Measurements from ENCODE around the gene MR1.

Gene MR1

DNA sequence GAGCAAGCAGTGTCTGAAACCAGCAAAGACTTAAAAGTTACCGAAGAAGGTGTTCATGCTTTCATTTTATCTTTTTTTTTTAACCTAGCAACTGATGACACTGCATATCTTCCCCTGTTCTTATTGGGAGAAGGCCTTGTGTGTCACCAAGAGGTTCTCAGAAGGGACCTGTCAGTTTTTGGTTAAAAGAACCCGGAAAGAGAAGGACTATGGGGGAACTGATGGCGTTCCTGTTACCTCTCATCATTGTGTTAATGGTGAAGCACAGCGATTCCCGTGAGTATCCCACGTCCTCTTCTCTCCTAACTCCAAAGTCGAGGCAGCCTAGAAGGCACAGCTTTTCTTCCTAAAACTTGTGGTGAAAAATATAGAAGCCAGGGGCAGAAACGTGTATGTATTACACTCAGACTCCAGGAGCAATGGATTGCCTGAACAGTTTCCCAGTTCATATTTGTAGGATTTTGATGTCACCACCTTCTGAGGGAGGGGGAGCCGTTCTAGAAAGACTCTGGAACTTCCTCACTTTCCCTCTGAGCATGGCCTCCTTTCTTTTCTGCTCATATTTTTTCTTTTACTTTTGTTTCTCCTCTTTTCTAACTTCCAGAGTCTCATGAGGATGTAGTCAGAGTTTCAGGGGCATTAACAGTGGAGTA lies at the start of gene MR1:
MR1 (plus strand) TSS at position 185 of the 653 bp plus-strand sequence; CDS start at position 210, 25 bp downstream.
- DNase-seq, result peak; percentile 71 to 81

DNA sequence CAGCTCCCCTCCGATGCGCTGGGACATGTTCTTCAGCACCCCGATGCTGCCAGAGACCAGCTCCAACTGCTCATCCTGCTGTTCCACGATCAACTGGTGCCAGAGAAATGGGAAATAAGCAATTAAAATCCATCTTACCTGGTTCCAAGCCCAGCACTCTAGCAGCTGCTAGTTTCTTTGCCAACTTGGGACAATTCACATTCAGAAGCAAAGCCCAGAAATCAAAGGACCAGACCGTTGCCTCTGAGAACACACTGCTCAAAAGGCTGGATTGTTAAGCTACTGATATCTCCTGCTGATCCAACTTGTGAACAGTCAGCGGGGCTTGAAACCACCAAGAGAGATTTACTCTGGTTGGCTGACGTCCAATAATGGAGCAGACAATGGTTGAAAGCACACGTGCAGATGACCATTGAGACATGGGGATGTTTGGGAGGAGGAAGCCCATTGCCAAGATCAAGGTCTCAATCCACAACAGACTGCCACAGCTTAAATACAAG lies 45.5 kb upstream of the MR1 start:
- DNase-seq, result peak; percentile 64 to 93

DNA sequence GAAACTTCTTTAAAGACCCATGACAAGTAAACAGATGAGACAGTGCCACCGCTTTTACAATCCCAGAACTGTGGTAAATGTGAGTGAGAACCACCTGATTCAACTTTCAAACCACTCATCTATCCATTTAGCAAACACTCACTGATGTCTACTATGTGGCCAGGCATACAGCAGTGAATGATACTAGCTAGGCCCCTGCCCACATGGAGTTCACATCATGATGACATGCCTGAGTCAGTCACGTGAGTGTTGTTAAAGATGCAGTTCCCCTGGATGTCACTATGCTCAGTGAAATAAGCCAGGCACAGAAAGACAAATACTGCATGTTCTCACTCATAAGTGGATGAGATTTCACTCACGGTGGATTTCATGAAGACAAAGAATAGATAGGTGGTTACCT lies 39.5 kb upstream of the MR1 start:
- no peak for DNase-seq

DNA sequence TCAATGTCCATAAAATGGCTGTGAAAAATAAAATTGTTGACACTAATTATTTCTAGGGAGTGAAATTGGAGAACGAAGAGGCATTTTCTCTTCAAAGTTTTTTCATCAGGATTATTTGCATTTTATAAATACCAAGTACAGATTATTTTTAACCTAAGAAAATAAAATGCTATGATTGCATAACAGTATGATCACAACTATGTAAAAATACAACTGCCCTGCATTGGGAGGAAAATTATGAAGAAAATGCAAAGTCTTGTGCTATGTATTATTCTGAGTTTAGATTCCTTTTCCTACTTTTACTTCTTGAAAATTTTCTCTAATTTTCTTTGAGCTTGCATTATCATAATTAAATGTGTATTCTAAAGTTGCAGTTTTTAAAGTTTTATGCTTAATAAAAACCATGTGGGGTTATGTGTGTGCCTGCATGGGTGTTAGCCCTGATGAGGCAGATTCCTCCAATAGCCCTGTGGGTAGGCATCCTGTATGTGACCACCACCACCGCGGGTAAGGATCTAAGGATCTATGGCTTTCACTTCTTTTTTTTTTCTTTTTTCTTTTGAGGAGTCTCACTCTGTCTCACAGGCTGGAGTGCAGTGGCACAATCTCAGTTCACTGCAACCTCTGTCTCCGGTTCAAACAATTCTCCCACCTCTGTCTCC lies 35.8 kb upstream of the MR1 start:
- no peak for DNase-seq

DNA sequence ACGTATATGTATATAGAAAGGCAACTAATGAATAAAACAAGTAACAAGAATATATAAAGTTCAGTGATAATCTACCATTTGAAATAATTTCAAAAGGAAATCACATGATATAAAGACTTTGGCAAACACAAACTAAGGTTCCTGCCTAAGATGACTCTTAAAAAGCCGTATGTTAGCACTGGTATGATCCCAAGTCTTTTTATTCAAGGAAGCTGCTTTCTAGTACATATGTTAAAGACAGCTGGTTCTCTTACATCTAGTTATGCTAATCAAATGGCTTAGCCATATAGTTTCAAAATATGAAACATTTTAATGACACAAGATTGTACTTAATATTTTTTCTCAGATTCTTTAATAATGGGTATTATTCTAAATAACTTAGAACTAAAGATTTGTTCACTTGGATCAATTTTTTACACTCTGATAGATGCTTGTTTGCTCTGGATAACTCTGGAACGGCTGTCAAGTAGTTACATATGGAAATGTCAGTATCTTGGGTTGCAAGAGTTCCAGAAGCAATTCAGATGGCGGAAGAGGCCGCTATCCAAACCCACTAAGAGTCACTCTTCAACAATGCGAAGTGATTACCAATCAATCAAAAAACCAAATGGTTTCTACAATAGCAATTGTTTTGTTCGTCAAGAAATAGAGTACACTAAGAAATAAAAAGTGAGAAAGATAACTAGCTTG lies 32.5 kb upstream of the MR1 start:
- DNase-seq, result no peak

DNA sequence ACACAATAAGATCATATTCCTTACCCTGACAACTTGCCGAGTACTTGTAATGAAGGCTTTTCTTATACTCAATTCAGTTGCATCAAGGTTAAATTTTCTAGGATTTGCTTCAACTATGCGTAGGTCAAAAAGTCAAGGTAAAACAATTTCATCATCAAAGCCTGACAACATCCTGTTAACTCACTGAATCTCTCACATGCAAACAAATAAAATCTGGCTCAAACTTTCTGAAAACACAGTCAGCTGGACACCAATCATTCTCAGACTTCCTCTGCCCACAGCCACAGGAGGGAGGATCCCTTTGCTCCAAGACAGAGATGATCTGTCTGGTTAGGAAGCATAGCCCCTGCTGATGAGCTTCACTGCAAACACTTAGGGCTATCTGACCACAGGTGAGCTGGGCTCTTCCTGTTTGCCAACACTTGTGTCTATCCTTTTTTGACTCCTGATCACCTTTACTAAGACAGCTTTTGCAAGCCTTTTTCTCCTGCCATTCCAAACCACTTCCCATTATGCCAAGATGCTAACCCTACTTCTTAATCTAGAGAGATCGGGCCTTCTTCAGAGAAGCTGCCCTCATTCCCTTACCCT lies 31.1 kb upstream of the MR1 start:
- no peak for DNase-seq

DNA sequence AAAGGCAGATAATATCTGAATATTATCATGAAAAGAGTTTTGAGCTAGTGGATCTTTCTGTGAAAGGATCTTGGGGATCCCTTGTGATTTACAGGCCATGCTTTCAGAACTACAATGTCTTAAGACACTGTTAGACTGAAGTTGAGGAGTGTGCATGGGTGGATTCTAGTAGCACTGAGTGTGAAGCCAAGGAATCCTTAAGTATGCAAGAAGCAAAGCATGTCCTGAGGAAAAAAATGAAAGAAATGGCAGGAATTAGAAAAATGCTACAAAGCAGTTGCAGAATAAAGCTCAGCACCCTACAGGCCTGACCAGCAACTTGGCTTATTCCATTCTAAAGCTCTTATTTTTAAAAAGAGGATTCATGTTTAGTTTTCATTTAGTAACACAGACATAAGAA lies 23.0 kb upstream of the MR1 start:
- DNase-seq, result no peak

DNA sequence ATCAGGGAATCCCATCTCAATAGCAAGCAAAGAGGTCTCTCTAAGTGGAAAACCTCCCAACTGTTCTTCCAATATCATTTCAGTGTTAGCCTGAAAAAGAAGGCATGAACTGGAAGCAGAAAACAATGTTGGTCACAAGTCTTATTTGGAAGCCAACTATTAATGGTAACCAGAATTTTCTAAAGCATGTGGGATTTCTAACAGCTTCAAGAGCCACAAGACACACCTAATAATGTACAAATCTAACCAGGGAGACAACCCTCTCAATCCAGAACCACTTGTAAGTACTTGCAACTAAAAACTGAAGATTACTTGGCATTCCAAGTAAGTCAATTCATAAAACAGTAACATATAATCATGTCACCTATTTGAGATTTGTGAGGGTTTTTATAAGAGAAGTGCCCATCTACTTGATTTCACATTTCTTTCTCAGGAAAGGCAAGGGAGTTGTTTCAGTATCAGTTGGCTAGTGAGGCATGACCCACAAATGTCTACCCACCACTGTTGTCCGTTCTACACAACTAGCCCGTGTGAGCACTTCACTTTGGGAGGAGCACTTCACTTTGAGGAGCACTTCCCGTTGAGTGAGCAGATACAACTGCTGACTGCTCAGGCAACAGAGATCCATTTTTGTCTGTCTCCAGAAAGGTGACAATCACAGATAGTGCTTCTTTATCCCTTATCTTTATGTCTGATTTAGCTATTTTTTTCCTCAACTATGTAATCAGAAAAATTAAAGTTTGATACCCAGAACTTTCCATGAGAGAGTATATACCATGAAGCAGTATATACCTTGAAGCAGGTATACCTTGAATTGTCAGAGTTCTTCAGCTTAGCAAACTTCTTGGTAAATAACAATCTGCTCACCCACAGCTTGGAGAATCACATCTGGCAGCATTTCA lies 22.2 kb upstream of the MR1 start:
- no peak for DNase-seq

DNA sequence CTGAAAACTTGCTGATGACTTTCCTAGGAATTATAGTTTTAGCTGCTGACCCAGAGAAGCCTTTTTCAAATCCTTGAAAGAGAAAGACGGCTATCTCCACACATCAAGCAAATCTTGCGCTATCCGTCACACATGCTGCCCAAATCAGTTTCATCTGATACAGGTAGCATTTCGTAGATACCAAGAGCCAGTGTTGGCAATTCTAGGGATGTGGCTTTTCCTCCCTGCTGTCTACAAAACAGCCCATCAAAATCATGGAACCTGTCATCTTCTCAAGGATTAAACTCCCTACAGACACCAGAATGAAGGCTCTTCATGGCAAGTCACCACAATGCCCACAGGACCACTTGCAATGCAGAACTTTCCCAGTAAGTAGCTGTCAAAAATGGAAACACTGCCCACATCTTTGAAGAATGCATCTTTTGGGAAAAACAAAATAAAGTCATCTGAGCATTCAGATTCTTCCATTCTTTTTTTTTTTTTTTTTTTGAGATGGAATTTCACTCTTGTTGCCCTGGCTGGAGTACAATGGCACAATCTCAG lies 21.5 kb upstream of the MR1 start:
- DNase-seq, result no peak

DNA sequence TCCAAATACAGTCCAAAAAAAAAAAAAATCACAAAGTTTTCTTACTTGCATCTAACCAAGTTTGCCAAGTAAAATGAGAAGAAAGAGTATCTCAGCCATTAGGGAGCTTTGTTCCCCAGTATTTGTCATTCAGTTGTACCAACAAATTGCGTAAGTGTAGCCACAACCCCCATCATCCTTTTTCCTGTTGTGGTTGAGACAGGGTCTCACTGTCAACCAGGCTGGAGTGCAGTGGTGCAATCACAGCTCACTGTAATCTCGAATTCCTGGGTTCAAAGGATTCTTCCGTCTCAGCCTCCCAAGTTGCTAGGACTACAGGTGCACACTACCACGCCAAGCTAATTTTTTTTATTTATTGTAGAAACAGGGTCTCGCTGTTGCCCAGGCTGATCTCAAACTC lies 20.6 kb upstream of the MR1 start:
- no peak for DNase-seq

DNA sequence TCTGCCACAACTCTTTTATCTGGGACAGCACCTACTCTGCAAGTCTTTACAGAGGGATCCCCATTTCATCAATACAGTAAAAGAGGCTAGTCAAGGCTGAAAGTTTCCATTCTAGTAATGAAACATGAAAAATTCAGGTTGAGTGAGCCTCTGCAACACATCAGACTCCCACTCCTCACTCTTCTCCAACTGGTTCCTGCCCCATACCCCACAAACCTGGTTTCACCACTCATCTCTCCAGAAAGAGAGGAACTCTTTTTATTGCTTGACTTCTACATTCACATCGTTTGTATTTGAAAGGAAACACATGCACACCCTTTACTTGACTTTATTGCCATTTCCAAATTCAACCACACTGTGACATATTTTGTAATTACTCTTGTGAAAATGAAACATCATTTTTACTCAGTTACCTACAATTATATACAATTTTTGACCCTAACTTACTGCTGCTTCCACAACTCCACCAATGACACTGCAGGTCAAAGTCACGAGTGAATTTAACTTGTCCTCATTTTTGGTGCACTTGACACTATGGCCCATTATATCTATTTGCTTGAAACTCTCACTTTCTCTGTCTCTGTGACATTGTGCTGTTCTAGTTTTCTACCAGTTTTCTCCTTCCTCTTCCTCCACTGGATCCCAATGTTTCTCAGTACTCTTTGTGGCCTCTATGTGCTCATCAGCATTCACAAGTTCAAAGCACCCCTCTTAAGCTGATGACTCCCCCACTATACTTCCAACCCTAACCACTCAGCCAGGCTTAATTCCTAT lies 19.1 kb upstream of the MR1 start:
- DNase-seq, result no peak

DNA sequence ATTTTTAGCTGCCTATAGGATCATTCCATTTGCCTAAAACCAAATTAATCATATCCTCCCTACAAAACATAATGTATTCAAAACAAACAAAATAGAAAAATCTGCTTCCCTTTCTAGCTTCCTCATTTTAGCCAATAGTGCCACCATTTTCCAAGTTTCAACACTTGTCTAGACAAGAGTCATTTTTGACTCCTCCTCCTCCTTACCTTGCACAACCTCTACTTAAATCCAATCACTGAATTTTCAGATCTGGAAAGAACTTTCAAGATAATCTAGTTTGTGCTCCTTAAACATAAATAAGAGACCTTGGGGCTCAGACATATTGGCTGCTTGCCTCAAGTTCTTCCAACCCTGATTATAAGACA lies 18.6 kb upstream of the MR1 start:
- DNase-seq, result no peak

DNA sequence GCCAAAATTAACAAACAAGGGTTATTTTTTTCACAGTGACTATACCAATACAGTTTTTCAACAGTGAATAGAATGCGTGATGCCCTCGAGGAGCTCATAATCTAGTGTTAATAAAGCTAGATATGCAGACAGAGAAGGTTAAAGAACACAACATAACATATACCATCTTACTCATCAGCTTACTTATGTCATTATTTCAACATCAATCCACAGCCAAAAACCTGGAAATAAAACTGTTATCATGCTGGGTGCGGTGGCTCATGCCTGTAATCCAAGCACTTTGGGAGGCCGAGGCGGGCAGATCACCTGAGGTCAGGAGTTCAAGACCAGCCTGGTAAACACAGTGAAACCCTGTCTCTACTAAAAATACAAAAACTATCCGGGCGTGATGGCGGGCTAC lies 17.2 kb upstream of the MR1 start:
- DNase-seq, result no peak

DNA sequence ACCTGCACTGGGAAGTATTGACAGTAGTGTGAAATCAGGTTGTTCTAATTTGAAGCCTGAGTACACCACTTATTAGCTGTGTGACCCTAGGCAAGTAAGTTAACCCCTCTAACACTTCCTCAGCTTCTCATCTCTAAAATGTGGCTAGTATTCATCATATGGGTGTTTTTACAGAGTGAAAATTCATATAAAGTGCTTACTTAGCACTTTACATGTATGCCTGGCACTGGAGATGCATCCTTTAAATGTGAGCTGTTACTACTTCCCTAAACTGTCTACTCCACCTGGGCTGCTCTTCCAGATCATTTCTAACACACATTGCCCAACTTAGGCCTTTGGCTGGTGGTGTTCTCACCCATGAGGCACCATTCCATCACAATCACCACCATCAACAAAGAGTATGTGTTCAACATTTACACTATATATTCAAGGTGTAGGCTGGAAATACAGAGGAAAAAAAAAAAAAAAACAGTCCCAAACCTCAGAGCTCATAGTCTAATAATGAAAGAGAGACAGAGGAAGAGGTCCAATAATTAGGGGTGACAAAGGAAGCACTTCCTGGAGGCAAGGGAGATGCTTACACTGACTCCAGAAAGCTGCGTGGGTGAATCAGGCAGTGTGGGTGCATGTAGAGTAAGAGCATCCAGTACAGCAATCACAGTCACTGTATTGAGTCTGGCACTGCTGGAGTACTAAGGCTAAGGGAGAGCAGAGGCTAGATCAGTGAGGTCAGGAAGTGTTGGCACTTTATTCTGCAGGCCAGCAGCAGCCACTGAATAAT lies 14.7 kb upstream of the MR1 start:
- DNase-seq, result no peak

DNA sequence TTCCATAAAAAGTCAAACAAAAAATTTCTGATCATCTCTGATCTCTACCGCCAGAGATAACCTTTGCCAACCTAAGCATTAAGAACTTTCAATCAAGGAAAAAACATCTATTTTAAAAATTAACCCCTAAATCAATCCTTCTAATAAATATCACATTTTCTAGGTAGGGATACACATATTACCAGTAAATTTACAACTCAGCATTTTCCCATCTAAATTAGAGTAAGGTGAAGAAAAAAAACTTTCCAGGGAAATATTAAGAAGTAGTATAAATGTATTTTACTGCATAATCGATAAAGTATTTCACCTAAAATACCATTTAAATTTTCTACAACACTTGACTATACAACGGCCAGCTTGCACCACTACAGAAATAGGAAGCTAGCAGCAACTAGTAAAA lies 12.6 kb upstream of the MR1 start:
- no peak for DNase-seq

DNA sequence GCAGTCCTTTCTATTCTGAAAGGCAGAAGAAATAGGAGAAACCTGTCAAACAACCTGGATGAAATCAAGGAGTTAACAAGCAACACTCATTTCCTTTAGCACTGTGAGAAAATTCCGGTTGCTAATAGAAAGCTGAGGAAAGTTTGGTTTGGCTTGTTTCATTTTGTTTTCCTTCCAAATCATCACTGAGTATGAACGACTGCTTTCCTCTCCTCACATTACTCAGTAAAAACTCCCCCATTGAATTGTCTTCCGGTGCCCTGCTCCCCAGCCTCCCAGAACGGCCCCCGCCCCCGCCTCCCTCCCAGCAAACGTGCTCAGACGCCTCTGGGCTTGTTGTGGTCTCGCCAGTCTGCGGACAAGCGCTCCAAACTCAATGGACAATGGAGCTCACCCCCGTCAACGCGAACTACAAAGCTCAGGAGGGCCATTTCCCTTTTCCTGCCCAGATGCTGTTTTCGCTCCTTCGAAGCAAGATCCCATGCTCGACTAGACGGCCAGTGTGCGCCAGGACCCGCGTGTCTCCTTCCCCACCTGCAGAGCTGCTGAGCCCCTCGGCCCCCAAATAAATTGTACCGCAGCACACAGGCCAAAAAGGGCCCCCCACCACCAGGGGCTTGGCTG lies 11.9 kb upstream of the MR1 start:
- peak; percentile 54 to 65 for DNase-seq

DNA sequence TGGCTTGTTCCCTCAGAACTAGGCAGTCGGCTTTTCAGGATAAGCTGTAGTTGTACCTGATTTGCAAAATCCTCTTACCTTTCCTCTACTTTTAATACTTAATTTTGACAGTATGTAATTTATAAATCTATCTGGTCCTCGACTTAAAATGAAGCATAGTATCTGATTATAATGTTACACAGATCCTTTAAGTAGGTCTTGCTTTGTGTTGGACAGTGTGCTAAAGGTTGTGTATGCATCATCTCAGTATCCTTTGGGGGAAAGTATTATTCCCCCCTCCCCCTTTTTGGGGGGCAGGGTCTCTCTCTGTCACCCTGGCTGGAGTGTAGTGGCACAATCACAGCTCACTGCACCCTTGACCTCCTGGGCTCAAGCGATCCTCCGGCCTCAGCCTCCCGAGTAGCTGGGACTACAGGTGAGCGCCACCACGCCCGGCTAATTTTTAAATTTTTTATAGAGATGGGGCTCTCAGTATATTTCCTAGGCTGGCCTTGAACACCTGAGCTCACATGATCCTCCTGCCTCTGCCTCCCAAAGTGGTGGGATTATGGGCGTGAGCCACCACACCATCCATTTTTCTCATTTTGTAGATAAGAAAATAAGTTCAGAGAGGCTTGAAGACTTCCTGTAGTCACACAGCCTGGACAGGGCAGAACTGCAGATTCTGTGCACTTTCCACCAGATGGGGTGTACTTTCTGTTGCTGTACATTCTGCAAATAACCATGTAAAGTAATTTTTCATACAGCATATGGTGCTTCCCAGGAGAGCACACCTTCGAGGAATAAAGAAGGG lies 10.3 kb upstream of the MR1 start:
- DNase-seq, result no peak

DNA sequence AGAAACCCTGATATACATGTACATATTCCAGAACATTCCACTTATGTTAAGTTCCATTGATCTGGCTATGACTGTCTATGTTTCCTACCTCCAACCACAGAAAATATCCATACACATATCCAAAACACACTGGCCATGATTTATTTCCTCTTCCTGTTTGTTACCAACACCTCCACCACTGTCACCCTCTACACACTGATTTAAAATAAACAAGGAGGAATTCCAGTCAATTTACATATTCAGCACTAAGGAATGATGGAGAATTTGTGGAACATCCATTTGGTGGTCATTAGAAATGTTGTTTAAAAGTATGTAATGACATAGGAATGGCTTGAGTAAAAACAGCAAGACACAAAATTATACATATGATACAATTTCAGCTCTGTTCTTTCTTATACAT lies 5.6 kb upstream of the MR1 start:
- DNase-seq, result no peak

DNA sequence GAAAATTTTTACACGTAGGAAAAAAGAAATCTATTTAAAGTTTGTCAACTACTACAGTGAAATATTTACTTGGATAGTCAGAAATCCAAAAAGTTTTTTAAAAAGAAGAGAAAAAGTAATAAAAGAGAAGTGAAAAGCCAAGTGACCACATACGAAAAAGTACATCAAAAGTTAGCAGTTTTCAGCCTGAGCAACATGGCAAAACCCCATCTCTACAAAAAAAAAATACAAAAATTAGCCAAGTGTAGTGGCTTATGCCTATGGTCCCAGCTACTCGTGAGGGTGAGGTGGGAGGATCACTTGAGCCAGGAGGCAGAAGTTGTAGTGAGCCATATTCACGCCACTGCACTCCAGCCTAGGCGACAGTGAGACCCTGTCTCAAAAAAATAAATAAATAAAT lies 5.2 kb upstream of the MR1 start:
- no peak for DNase-seq

DNA sequence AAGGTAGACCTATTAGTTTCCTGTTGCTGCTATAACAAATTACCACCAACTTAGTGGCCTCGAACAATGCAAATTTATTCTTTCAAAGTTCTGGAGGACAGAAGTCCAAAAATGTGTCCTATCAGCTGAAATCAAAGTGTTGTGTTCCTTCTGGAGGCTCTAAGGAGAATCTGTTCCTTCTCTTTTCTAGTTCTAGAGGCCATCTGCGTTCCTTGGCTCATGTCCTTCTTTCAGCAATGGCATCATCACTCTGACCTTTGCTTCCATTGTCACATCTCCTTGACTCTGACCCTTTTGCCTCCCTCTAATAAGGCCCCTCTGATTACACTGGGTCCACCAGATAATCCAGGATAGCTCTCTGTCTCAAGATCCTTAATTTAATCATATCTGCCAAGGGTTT lies 1.2 kb upstream of the MR1 start:
- DNase-seq, result no peak

All from NCI-H2081 (cell line).